ENCODE results near the gene MBD3L5. TPM values are rescaled to one million over a fixed set of nuclear protein-coding genes. Genes with fewer than 3 reads are reported as not detected.
A peak's percentile ranks its signal among the peaks of the same experiment; 100 is the strongest.
"Not testable (repeated sequence)": the region's sequence is repeated elsewhere in the genome, so short reads cannot be mapped to it uniquely, and the experiment has no call there.

MBD3L5 gene
- total RNA-seq, 1 donor from 2014 or later: not detected

DNA sequence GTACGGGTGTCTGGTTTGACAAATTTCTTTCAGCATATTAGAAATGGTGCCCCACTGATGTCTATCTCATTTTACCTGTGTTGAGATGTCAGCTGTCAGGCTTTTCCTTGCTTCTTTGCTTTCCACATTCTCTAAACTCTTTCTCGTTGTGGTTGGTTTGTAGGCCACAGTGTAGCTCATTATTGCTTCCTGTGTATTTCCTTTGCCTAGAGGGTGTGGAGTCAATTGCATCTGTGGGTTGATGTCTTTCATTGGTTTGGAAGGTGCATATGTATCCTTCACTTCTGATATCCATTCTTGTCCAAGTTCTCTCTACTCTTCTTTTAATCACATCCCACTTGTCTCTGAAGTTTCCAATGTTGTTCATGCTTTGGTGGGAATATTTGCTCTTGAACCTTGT, 11.2 kb downstream of the MBD3L5 start:
- H3K9me3 Mint-ChIP-seq; H3K4me3 Mint-ChIP-seq; H3K27ac Mint-ChIP-seq (ENCODE audit: unreplicated experiment); H3K4me1 Mint-ChIP-seq; H3K36me3 Mint-ChIP-seq (ENCODE audit: low read depth); H3K27me3 Mint-ChIP-seq (ENCODE audit: low read depth); DNase-seq (ENCODE audit: low read depth, low spot score): not testable (repeated sequence)

DNA sequence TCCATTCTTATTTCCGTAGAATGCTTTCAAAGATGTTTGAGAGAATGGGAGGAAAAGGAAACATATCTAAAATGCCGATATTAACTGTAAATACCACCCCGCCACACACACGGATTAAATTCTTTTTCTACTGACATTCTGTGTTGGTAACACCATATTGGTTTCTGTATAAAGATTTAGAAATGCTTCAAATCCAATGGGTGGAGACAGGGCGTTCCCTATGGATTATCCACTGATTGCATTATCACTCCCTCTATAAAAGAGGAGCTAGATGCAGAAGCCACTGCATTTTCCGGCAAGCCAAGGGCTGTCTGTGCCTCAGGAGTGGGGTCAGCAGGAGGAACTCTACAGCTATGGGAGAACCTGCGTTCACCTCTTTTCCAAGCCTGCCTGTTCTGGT, 18.6 kb downstream of the MBD3L5 start, which contains the start of gene MBD3L2:
TSS of gene MBD3L2 (plus strand) at position 301 of the 400 bp plus-strand sequence. CDS start at position 354, 53 bp downstream.
- DNase-seq (ENCODE audit: low read depth, low spot score); H3K27ac Mint-ChIP-seq (ENCODE audit: unreplicated experiment); H3K27me3 Mint-ChIP-seq (ENCODE audit: low read depth); H3K9me3 Mint-ChIP-seq; H3K4me3 Mint-ChIP-seq; H3K4me1 Mint-ChIP-seq; H3K36me3 Mint-ChIP-seq (ENCODE audit: low read depth): not testable (repeated sequence)

- H3K9me3 Mint-ChIP-seq; H3K27me3 Mint-ChIP-seq (ENCODE audit: low read depth); H3K36me3 Mint-ChIP-seq (ENCODE audit: low read depth); H3K27ac Mint-ChIP-seq (ENCODE audit: unreplicated experiment); DNase-seq (ENCODE audit: low read depth, low spot score); H3K4me3 Mint-ChIP-seq; H3K4me1 Mint-ChIP-seq: not testable (repeated sequence)
Observed at GRCh38 chr19:7051421-7051820, 21.0 kb downstream of the MBD3L5 start.

DNA sequence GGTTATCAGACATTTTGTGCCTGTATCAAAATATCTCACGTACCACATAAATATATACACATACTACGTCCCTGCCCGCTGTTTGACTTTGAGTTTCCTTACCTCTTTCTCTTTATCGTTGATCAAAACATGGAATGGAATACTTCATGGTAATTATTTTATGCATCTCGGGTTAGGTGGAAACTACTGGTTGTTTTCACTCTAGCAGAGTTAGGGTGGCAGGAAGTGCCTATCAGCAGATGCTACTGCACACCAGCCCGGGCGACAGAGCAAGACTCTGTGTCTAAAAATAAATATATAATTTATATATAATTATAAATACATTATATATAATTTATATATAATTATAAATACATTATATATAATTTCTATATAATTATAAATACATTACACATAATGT, 22.5 kb downstream of the MBD3L5 start:
- not testable (repeated sequence) for DNase-seq (ENCODE audit: low read depth, low spot score); H3K36me3 Mint-ChIP-seq (ENCODE audit: low read depth); H3K27ac Mint-ChIP-seq (ENCODE audit: unreplicated experiment); H3K9me3 Mint-ChIP-seq; H3K4me3 Mint-ChIP-seq; H3K27me3 Mint-ChIP-seq (ENCODE audit: low read depth); H3K4me1 Mint-ChIP-seq

DNA sequence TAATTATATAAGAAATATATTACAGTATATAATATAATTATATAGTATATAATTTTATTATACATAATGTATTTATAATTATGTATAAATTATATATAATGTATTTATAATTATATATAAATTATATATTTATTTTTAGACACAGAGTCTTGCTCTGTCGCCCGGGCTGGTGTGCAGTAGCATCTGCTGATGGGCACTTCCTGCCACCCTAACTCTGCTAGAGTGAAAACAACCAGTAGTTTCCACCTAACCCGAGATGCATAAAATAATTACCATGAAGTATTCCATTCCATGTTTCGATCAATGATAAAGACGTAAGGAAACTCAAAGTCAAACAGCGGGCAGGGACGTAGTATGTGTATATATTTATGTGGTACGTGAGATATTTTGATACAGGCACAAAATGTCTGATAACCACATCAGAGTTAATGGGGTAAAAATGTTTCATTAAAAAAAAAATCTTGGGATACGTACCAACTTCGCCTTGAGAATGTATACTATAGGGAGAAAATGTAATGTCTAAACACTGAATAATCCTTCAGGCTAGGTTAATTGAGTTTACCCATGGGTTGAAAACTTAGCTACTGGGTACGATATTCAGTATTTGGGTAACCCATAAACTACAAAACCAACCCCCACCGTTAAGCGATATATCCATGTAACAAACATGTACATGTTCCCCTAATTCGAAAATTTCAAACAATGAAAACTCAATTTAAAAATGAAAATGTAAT, 24.4 kb downstream of the MBD3L5 start:
- not testable (repeated sequence) for H3K27ac Mint-ChIP-seq (ENCODE audit: unreplicated experiment); H3K36me3 Mint-ChIP-seq (ENCODE audit: low read depth); DNase-seq (ENCODE audit: low read depth, low spot score); H3K9me3 Mint-ChIP-seq; H3K27me3 Mint-ChIP-seq (ENCODE audit: low read depth); H3K4me1 Mint-ChIP-seq; H3K4me3 Mint-ChIP-seq

DNA sequence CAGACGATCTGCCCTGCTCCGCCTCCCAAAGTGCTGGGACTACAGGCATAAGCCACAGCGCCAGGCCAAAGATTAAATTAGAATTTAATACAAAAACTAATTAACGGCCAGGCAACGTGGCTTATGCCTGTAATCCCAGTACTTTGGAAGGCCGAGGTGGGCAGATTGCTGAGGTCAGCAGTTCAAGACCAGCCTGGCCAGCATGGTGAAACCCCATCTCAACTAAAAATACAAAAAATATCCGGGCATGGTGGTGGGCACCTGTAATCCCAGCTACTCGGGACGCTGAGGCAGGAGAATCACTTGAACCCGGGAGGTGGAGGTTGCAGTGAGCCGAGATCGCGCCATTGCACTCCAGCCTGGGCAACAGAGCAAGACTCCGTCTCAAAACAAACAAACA, 25.3 kb downstream of the MBD3L5 start:
- not testable (repeated sequence) for DNase-seq (ENCODE audit: low read depth, low spot score); H3K4me3 Mint-ChIP-seq; H3K27me3 Mint-ChIP-seq (ENCODE audit: low read depth); H3K36me3 Mint-ChIP-seq (ENCODE audit: low read depth); H3K9me3 Mint-ChIP-seq; H3K27ac Mint-ChIP-seq (ENCODE audit: unreplicated experiment); H3K4me1 Mint-ChIP-seq

- H3K27me3 Mint-ChIP-seq (ENCODE audit: low read depth); H3K9me3 Mint-ChIP-seq; H3K27ac Mint-ChIP-seq (ENCODE audit: unreplicated experiment); H3K4me3 Mint-ChIP-seq; H3K36me3 Mint-ChIP-seq (ENCODE audit: low read depth); DNase-seq (ENCODE audit: low read depth, low spot score); H3K4me1 Mint-ChIP-seq: not testable (repeated sequence)
Observed at GRCh38 chr19:7056371-7056770, 26.0 kb downstream of the MBD3L5 start.

GRCh38 chr19:7058576-7058975, 28.2 kb downstream of the MBD3L5 start, which contains the start of gene MBD3L3:
Gene MBD3L3, minus strand, starts transcription at chr19:7058676. Its CDS starts 71 bp downstream, at chr19:7058605.
- not testable (repeated sequence) for H3K4me3 Mint-ChIP-seq; H3K36me3 Mint-ChIP-seq (ENCODE audit: low read depth); H3K27ac Mint-ChIP-seq (ENCODE audit: unreplicated experiment); H3K4me1 Mint-ChIP-seq; H3K9me3 Mint-ChIP-seq; DNase-seq (ENCODE audit: low read depth, low spot score); H3K27me3 Mint-ChIP-seq (ENCODE audit: low read depth)

DNA sequence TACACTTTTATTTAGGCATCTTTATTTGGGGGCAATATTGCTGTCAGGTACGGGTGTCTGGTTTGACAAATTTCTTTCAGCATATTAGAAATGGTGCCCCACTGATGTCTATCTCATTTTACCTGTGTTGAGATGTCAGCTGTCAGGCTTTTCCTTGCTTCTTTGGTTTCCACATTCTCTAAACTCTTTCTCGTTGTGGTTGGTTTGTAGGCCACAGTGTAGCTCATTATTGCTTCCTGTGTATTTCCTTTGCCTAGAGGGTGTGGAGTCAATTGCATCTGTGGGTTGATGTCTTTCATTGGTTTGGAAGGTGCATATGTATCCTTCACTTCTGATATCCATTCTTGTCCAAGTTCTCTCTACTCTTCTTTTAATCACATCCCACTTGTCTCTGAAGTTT, 29.6 kb downstream of the MBD3L5 start:
- not testable (repeated sequence) for H3K36me3 Mint-ChIP-seq (ENCODE audit: low read depth); H3K9me3 Mint-ChIP-seq; H3K27ac Mint-ChIP-seq (ENCODE audit: unreplicated experiment); H3K4me1 Mint-ChIP-seq; DNase-seq (ENCODE audit: low read depth, low spot score); H3K4me3 Mint-ChIP-seq
- H3K27me3 Mint-ChIP-seq (ENCODE audit: low read depth): peaks cover 11% of the 10 kb centered on the region

GRCh38 chr19:7063339-7063738, 33.0 kb downstream of the MBD3L5 start:
- H3K4me1 Mint-ChIP-seq: no peaks in the 10 kb centered on the region
- no peak for DNase-seq (ENCODE audit: low read depth, low spot score)
- TF ChIP-seq, protein P1, sequence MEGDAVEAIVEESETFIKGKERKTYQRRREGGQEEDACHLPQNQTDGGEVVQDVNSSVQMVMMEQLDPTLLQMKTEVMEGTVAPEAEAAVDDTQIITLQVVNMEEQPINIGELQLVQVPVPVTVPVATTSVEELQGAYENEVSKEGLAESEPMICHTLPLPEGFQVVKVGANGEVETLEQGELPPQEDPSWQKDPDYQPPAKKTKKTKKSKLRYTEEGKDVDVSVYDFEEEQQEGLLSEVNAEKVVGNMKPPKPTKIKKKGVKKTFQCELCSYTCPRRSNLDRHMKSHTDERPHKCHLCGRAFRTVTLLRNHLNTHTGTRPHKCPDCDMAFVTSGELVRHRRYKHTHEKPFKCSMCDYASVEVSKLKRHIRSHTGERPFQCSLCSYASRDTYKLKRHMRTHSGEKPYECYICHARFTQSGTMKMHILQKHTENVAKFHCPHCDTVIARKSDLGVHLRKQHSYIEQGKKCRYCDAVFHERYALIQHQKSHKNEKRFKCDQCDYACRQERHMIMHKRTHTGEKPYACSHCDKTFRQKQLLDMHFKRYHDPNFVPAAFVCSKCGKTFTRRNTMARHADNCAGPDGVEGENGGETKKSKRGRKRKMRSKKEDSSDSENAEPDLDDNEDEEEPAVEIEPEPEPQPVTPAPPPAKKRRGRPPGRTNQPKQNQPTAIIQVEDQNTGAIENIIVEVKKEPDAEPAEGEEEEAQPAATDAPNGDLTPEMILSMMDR (conservative IDR thresholded peaks at IDR 0.05): no peak
- peaks cover 11% of the 10 kb centered on the region for H3K27me3 Mint-ChIP-seq (ENCODE audit: low read depth)
- H3K4me3 Mint-ChIP-seq: peak overlapping the region; percentile 44
- H3K9me3 Mint-ChIP-seq: no peaks in the 10 kb centered on the region
- no peak overlapping the region for H3K27ac Mint-ChIP-seq (ENCODE audit: unreplicated experiment)
- H3K36me3 Mint-ChIP-seq (ENCODE audit: low read depth): no peaks in the 10 kb centered on the region

All from neural crest cell (in vitro differentiated cells).